Testis (tissue), 2 donors: ENCODE results near the gene VPS52.

Source experiments
- POLR2A ChIP-seq: fragments of 450-650 bp; IDR thresholded peaks from one replicate; pipeline ENCODE4 v1.6.1; 2017; ENCODE audit warnings: antibody characterized with exemption, mild to moderate bottlenecking, moderate library complexity
- TF ChIP-seq, protein P1 (sequence below), 3 experiments: fragments of 450-650 bp in 2 of 3; fragments of 200-600 bp in 1 of 3; sonication (generic) in 1 of 3; IDR thresholded peaks; one replicate each; pipeline ENCODE4 v1.5.1; 2016 to 2019; ENCODE audit warnings: antibody characterized with exemption in 3 of 3, mild to moderate bottlenecking in 2 of 3, moderate library complexity in 1 of 3

- TF ChIP-seq, protein P1, sequence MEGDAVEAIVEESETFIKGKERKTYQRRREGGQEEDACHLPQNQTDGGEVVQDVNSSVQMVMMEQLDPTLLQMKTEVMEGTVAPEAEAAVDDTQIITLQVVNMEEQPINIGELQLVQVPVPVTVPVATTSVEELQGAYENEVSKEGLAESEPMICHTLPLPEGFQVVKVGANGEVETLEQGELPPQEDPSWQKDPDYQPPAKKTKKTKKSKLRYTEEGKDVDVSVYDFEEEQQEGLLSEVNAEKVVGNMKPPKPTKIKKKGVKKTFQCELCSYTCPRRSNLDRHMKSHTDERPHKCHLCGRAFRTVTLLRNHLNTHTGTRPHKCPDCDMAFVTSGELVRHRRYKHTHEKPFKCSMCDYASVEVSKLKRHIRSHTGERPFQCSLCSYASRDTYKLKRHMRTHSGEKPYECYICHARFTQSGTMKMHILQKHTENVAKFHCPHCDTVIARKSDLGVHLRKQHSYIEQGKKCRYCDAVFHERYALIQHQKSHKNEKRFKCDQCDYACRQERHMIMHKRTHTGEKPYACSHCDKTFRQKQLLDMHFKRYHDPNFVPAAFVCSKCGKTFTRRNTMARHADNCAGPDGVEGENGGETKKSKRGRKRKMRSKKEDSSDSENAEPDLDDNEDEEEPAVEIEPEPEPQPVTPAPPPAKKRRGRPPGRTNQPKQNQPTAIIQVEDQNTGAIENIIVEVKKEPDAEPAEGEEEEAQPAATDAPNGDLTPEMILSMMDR (IDR thresholded peaks at IDR 0.05) = no peak
- no peak for TF ChIP-seq POLR2A
These were observed 61.8 kb downstream of the VPS52 start for GRCh38 chr6:33209856-33210255.
